ENCODE measurements around the gene GALNT17. TPM values are rescaled to one million over a fixed set of nuclear protein-coding genes. Genes with fewer than 3 reads are reported as not detected.

GALNT17 gene
- polyA plus RNA-seq, 1 donor (not counting 4 experiments of a cell fraction or from before 2014, with no cell fraction given): not detected

GRCh38 chr7:71488308-71488707, 356.4 kb downstream of the GALNT17 start:
- FAIRE-seq: no peak
- H3K4me2 ChIP-seq (ENCODE audit: control insufficient read depth, extremely low read depth, insufficient read depth, low read depth, low read length): no peak overlapping the region
- H3K9me3 ChIP-seq (ENCODE audit: control insufficient read depth, low read depth, low read length): peaks cover 11% of the 10 kb centered on the region

GRCh38 chr7:71491336-71491735, 359.4 kb downstream of the GALNT17 start:
- H3K79me2 ChIP-seq (ENCODE audit: control insufficient read depth, insufficient read depth, low read length): no peaks in the 10 kb centered on the region
- no peak overlapping the region for H3K27ac ChIP-seq (ENCODE audit: control insufficient read depth, insufficient read depth, low read length)
- H3K36me3 ChIP-seq (ENCODE audit: control insufficient read depth in 2 of 2, extremely low read depth in 1 of 2, insufficient read depth in 2 of 2, low read length in 2 of 2): no peaks in the 10 kb centered on the region
- no peak overlapping the region for H2AFZ ChIP-seq (ENCODE audit: control insufficient read depth, low read length)
- H3K4me1 ChIP-seq (ENCODE audit: control insufficient read depth, extremely low read depth, insufficient read depth, low read length): no peaks in the 10 kb centered on the region
- no peaks in the 10 kb centered on the region for H3K27me3 ChIP-seq (ENCODE audit: control insufficient read depth, extremely low read depth, insufficient read depth, low read length)
- no peak for FAIRE-seq
- H3K9ac ChIP-seq (ENCODE audit: control insufficient read depth, extremely low read depth, insufficient read depth, low read length): no peak overlapping the region
- no peak overlapping the region for H3K4me3 ChIP-seq (ENCODE audit: control insufficient read depth in 2 of 3, extremely low read depth in 1 of 3, insufficient read depth in 2 of 3, low read depth in 1 of 3, low read length in 3 of 3)
- H4K20me1 ChIP-seq (ENCODE audit: control insufficient read depth, extremely low read depth, insufficient read depth, low read length): no peaks in the 10 kb centered on the region
- H3K4me2 ChIP-seq (ENCODE audit: control insufficient read depth, extremely low read depth, insufficient read depth, low read depth, low read length): no peak overlapping the region
- dilution Hi-C loops (cut with MboI; ENCODE audit: extremely low pct_ligation_motif_present, low sequenced_read_pairs): no loop called here
- no peaks in the 10 kb centered on the region for H3K9me1 ChIP-seq (ENCODE audit: control insufficient read depth, extremely low read depth, insufficient read depth, low read length)
- no peak for DNase-seq (ENCODE audit: low read depth, low spot score)
- no peak for TF ChIP-seq CTCF (optimal IDR thresholded peaks at IDR 0.05 in 1 of 3, IDR thresholded peaks at IDR 0.05 in 1 of 3, conservative IDR thresholded peaks at IDR 0.05 in 1 of 3; ENCODE audit: extremely low read depth in 1 of 3, insufficient read depth in 2 of 3, low read length in 3 of 3)
- TF ChIP-seq EZH2 (IDR thresholded peaks at IDR 0.05; ENCODE audit: low read length): no peak
- peaks cover 8% of the 10 kb centered on the region for H3K9me3 ChIP-seq (ENCODE audit: control insufficient read depth, low read depth, low read length)

More at GRCh38 chr7:71488308-71488707, 356.4 kb downstream of the GALNT17 start:
- dilution Hi-C loops (cut with MboI; ENCODE audit: extremely low pct_ligation_motif_present, low sequenced_read_pairs): no loop called here
- H3K27ac ChIP-seq (ENCODE audit: control insufficient read depth, insufficient read depth, low read length): no peak overlapping the region
- H3K27me3 ChIP-seq (ENCODE audit: control insufficient read depth, extremely low read depth, insufficient read depth, low read length): no peaks in the 10 kb centered on the region
- no peaks in the 10 kb centered on the region for H3K36me3 ChIP-seq (ENCODE audit: control insufficient read depth in 2 of 2, extremely low read depth in 1 of 2, insufficient read depth in 2 of 2, low read length in 2 of 2)
- no peaks in the 10 kb centered on the region for H3K4me1 ChIP-seq (ENCODE audit: control insufficient read depth, extremely low read depth, insufficient read depth, low read length)
- H3K9ac ChIP-seq (ENCODE audit: control insufficient read depth, extremely low read depth, insufficient read depth, low read length): no peak overlapping the region
- TF ChIP-seq EZH2 (IDR thresholded peaks at IDR 0.05; ENCODE audit: low read length): no peak
- no peak for DNase-seq (ENCODE audit: low read depth, low spot score)
- H3K79me2 ChIP-seq (ENCODE audit: control insufficient read depth, insufficient read depth, low read length): no peaks in the 10 kb centered on the region
- H3K4me3 ChIP-seq (ENCODE audit: control insufficient read depth in 2 of 3, extremely low read depth in 1 of 3, insufficient read depth in 2 of 3, low read depth in 1 of 3, low read length in 3 of 3): no peak overlapping the region
- no peaks in the 10 kb centered on the region for H4K20me1 ChIP-seq (ENCODE audit: control insufficient read depth, extremely low read depth, insufficient read depth, low read length)
- no peak overlapping the region for H2AFZ ChIP-seq (ENCODE audit: control insufficient read depth, low read length)
- H3K9me1 ChIP-seq (ENCODE audit: control insufficient read depth, extremely low read depth, insufficient read depth, low read length): no peaks in the 10 kb centered on the region

- H3K4me3 ChIP-seq (ENCODE audit: control insufficient read depth in 2 of 3, extremely low read depth in 1 of 3, insufficient read depth in 2 of 3, low read depth in 1 of 3, low read length in 3 of 3): no peak overlapping the region
- no peaks in the 10 kb centered on the region for H3K27me3 ChIP-seq (ENCODE audit: control insufficient read depth, extremely low read depth, insufficient read depth, low read length)
- H3K79me2 ChIP-seq (ENCODE audit: control insufficient read depth, insufficient read depth, low read length): no peaks in the 10 kb centered on the region
- H3K9me3 ChIP-seq (ENCODE audit: control insufficient read depth, low read depth, low read length): peaks cover 4% of the 10 kb centered on the region
- H2AFZ ChIP-seq (ENCODE audit: control insufficient read depth, low read length): no peak overlapping the region
- no peaks in the 10 kb centered on the region for H3K9me1 ChIP-seq (ENCODE audit: control insufficient read depth, extremely low read depth, insufficient read depth, low read length)
- no peak overlapping the region for H3K9ac ChIP-seq (ENCODE audit: control insufficient read depth, extremely low read depth, insufficient read depth, low read length)
- dilution Hi-C loops (cut with MboI; ENCODE audit: extremely low pct_ligation_motif_present, low sequenced_read_pairs): no loop called here
- no peaks in the 10 kb centered on the region for H4K20me1 ChIP-seq (ENCODE audit: control insufficient read depth, extremely low read depth, insufficient read depth, low read length)
- TF ChIP-seq EZH2 (IDR thresholded peaks at IDR 0.05; ENCODE audit: low read length) (no peak), CTCF (optimal IDR thresholded peaks at IDR 0.05 in 1 of 3, IDR thresholded peaks at IDR 0.05 in 1 of 3, conservative IDR thresholded peaks at IDR 0.05 in 1 of 3; ENCODE audit: extremely low read depth in 1 of 3, insufficient read depth in 2 of 3, low read length in 3 of 3) (no peak)
- no peaks in the 10 kb centered on the region for H3K4me1 ChIP-seq (ENCODE audit: control insufficient read depth, extremely low read depth, insufficient read depth, low read length)
- DNase-seq (ENCODE audit: low read depth, low spot score): no peak
- FAIRE-seq: no peak
- H3K27ac ChIP-seq (ENCODE audit: control insufficient read depth, insufficient read depth, low read length): no peak overlapping the region
- H3K36me3 ChIP-seq (ENCODE audit: control insufficient read depth in 2 of 2, extremely low read depth in 1 of 2, insufficient read depth in 2 of 2, low read length in 2 of 2): no peaks in the 10 kb centered on the region
- H3K4me2 ChIP-seq (ENCODE audit: control insufficient read depth, extremely low read depth, insufficient read depth, low read depth, low read length): no peak overlapping the region
Measured at GRCh38 chr7:71495828-71496227, 363.9 kb downstream of the GALNT17 start.
